ENCODE results near the gene AFF1. TPM values are rescaled to one million over a fixed set of nuclear protein-coding genes. Genes with fewer than 3 reads are reported as not detected.
"Not testable (repeated sequence)": the region's sequence is repeated elsewhere in the genome, so short reads cannot be mapped to it uniquely, and the experiment has no call there.

The AFF1 gene
- total RNA-seq, 3 donors from 2014 or later = 67.2 to 80.5 (median 70.5) TPM

DNA sequence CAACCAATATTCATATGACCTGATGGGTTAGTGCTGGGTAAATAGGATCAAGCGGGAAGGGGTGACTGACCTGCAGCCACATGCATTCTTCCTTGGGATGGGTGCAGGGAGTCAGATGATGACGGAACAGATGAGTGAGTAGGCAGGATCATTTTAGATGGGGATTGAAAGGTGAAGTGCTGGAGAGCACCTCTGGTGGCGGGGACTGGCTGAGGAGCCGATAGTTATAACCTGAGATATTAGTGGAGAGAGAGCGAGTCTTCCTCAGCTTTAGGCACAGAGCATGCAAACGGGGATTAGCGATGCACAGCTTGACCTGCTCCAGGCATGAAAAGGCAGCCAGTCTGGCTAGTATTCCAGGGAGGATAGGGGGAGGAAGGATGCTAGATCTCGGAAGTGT is 99.1 kb downstream of the AFF1 start:
- H3K4me3 ChIP-seq = no peak overlapping the region
- H3K36me3 ChIP-seq = no peaks in the 10 kb centered on the region
- TF ChIP-seq, protein P1, sequence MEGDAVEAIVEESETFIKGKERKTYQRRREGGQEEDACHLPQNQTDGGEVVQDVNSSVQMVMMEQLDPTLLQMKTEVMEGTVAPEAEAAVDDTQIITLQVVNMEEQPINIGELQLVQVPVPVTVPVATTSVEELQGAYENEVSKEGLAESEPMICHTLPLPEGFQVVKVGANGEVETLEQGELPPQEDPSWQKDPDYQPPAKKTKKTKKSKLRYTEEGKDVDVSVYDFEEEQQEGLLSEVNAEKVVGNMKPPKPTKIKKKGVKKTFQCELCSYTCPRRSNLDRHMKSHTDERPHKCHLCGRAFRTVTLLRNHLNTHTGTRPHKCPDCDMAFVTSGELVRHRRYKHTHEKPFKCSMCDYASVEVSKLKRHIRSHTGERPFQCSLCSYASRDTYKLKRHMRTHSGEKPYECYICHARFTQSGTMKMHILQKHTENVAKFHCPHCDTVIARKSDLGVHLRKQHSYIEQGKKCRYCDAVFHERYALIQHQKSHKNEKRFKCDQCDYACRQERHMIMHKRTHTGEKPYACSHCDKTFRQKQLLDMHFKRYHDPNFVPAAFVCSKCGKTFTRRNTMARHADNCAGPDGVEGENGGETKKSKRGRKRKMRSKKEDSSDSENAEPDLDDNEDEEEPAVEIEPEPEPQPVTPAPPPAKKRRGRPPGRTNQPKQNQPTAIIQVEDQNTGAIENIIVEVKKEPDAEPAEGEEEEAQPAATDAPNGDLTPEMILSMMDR (IDR thresholded peaks at IDR 0.05) = no peak
- TF ChIP-seq POLR2AphosphoS5 (IDR thresholded peaks at IDR 0.05) (no peak), POLR2A (IDR thresholded peaks at IDR 0.05) (no peak)
- no peaks in the 10 kb centered on the region for H3K9me3 ChIP-seq
- peak overlapping the region; percentile 35 to 64 for H3K27ac ChIP-seq
- intact Hi-C loops (cut with DNase I; ENCODE audit: low total_unique reads) = no loop called here
- peaks cover 8 to 24% of the 10 kb centered on the region in 2 donors for H3K4me1 ChIP-seq
- no peaks in the 10 kb centered on the region for H3K27me3 ChIP-seq
- DNase-seq (ENCODE audit: low spot score in 2 of 2) = no peak

DNA sequence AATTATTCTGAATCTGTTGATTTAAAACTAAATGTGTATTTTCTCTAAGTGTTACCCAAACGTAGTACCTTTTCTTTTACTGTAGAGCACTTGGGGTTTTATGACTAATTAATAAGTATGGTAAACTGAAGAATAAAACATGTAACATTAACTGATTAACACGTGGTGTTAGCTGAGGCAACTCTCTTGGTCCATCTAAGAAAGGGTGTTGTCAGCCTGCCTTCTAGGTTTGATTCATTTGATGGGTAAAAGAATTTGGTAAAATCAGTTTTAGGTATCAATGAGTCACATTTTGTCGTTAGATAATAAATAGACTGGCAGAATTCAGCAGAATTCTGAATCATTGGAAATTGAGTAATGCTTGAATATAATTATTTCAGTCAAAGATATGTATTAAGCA is 99.7 kb downstream of the AFF1 start:
- H3K27ac ChIP-seq = peak overlapping the region in 1 of 2 donors; percentile 8
- H3K27me3 ChIP-seq = no peaks in the 10 kb centered on the region
- peaks cover 8 to 22% of the 10 kb centered on the region in 2 donors for H3K4me1 ChIP-seq
- TF ChIP-seq POLR2AphosphoS5 (IDR thresholded peaks at IDR 0.05) (no peak), POLR2A (IDR thresholded peaks at IDR 0.05) (no peak)
- TF ChIP-seq, protein P1 (IDR thresholded peaks at IDR 0.05) = no peak
- H3K36me3 ChIP-seq = no peaks in the 10 kb centered on the region
- intact Hi-C loops (cut with DNase I; ENCODE audit: low total_unique reads) = no loop called here
- H3K9me3 ChIP-seq = no peaks in the 10 kb centered on the region
- H3K4me3 ChIP-seq = no peak overlapping the region
- no peak for DNase-seq (ENCODE audit: low spot score in 2 of 2)

DNA sequence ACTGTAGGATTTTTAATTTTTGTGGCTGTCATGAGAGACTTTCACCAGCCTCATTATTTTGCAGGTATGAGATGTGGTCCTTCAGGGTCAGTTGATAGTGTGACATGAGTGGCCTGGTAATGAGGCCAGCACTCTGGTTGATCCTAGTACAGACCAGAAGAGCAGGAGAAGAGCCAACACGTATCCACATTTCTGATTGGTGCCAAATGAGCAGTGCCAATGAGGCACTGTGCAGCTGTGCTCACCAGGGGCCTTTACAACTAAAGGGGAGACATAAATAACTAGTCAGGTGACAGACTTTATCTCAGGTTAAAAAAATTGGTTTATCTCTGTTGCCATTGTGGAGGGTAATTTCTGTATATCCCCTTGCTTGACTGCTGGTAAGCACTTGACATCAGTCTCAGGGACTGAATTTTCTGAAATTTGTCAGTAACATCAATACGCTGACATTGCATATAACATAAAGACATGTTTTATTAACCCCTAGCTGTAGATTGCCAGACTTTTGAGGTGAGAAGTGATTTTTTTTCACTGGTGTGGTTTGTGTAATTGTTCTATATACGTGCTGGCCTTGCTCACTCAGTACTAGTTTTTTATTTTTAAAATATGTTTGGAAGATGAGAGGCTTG is 101.2 kb downstream of the AFF1 start:
- H3K36me3 ChIP-seq = no peaks in the 10 kb centered on the region
- H3K27me3 ChIP-seq = no peaks in the 10 kb centered on the region
- intact Hi-C loops (cut with DNase I; ENCODE audit: low total_unique reads) = no loop called here
- H3K9me3 ChIP-seq = no peaks in the 10 kb centered on the region
- peak overlapping the region in 1 of 2 donors; percentile 17 for H3K27ac ChIP-seq
- no peak for DNase-seq (ENCODE audit: low spot score in 2 of 2)
- H3K4me3 ChIP-seq = no peak overlapping the region
- TF ChIP-seq POLR2A (IDR thresholded peaks at IDR 0.05) = no peak
- TF ChIP-seq POLR2AphosphoS5 (IDR thresholded peaks at IDR 0.05) = no peak
- TF ChIP-seq, protein P1 (IDR thresholded peaks at IDR 0.05) = no peak
- H3K4me1 ChIP-seq = peaks cover 8 to 18% of the 10 kb centered on the region in 2 donors

DNA sequence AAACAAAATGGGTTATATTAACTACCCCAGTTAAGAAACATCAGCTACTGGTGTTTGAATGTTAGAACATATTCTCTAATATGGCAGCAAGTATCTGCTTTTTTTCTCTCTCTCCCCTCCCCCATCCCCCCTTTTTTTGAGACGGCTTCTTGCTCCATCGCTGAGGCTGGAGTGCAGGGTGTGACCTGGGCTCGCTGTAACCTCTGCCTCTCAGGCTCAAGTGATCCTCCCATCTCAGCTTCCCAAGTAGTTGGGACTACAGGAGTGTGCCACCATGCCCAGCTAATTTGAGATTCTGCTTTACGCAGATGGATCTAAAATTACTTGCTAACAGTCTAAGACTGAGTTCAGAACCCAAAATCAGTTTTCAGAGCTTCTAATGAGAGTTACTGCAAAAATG is 101.9 kb downstream of the AFF1 start:
- no peak for DNase-seq (ENCODE audit: low spot score in 2 of 2)
- no peak overlapping the region for H3K4me3 ChIP-seq
- peaks cover 8 to 18% of the 10 kb centered on the region in 2 donors for H3K4me1 ChIP-seq
- intact Hi-C loops (cut with DNase I; ENCODE audit: low total_unique reads) = no loop called here
- no peaks in the 10 kb centered on the region for H3K27me3 ChIP-seq
- no peaks in the 10 kb centered on the region for H3K36me3 ChIP-seq
- no peak overlapping the region for H3K27ac ChIP-seq
- H3K9me3 ChIP-seq = no peaks in the 10 kb centered on the region
- no peak for TF ChIP-seq POLR2A (IDR thresholded peaks at IDR 0.05)
- TF ChIP-seq POLR2AphosphoS5 (IDR thresholded peaks at IDR 0.05) = no peak
- TF ChIP-seq, protein P1 (IDR thresholded peaks at IDR 0.05) = no peak

DNA sequence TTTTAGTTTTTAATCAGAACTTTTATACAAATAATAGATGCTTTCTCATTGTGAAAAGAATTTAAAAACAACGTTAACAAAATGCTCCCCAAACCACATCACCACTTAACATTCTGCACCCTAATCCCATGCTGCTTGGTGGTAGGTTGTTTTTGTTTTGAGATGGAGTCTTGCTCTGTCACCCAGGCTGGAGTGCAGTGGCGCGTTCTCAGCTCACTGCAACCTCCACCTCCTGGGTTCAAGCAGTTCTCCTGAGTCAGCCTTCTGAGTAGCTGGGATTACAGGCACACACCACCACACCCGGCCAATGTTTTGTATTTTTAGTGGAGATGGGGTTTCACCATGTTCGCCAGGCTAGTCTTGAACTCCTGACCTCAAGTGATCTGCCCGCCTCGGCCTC is 102.4 kb downstream of the AFF1 start:
- H3K9me3 ChIP-seq; intact Hi-C loops (cut with DNase I; ENCODE audit: low total_unique reads); DNase-seq (ENCODE audit: low spot score in 2 of 2); H3K36me3 ChIP-seq; H3K4me3 ChIP-seq; H3K27me3 ChIP-seq: not testable (repeated sequence)
- peak overlapping the region in 1 of 2 donors; percentile 39 for H3K27ac ChIP-seq
- peaks cover 8 to 18% of the 10 kb centered on the region in 2 donors for H3K4me1 ChIP-seq
